Kidney epithelial cell (primary cell): ENCODE data around the gene LRCH1. TPM values are rescaled to one million over a fixed set of nuclear protein-coding genes. Genes with fewer than 3 reads are reported as not detected.

Experiments used
- DNase-seq: peaks from one replicate; pipeline ENCODE4 v3.0.0-alpha.2; 2010; ENCODE audit warnings: low read depth
- H3K27me3 ChIP-seq: 2 replicates; pipeline ENCODE4 v1.6.0; 2011; ENCODE audit warnings: low read length; ENCODE audit not compliant: control insufficient read depth, insufficient read depth
- H3K36me3 ChIP-seq: 2 replicates; pipeline ENCODE4 v1.5.1; 2011; ENCODE audit warnings: low read length; ENCODE audit not compliant: control insufficient read depth, insufficient read depth
- H3K4me3 ChIP-seq: 2 replicates; pipeline ENCODE4 v1.5.1; 2011; ENCODE audit warnings: low read depth, mild to moderate bottlenecking, control low read depth, low read length
- CTCF ChIP-seq: IDR thresholded peaks from 2 replicates; pipeline ENCODE4 v1.5.1; 2011; ENCODE audit warnings: mild to moderate bottlenecking, moderate library complexity, low read length, control low read depth, inconsistent platforms; ENCODE audit not compliant: insufficient read depth, poor library complexity, severe bottlenecking
- total RNA-seq: library from RNA; depleted of rRNA; stranded (reverse); fragments of >200 nt; gene quantifications from 2 replicates; pipeline ENCODE4 v1.2.3, GENCODE V29; 2015

The LRCH1 gene
- total RNA-seq, 1 donor from 2014 or later: 14.0 TPM

GRCh38 chr13:46738055-46738454 is 185.1 kb downstream of the LRCH1 start:
- no peak for DNase-seq
- TF ChIP-seq CTCF: no peak
- H3K4me3 ChIP-seq: no peak overlapping the region
- no peaks in the 10 kb centered on the region for H3K27me3 ChIP-seq
- H3K36me3 ChIP-seq: no peaks in the 10 kb centered on the region

- no peak for DNase-seq
- Histone ChIP-seq H3K36me3 (no peaks in the 10 kb centered on the region), H3K27me3 (no peaks in the 10 kb centered on the region), H3K4me3 (no peak overlapping the region)
- no peak for TF ChIP-seq CTCF
These were observed 185.8 kb downstream of the LRCH1 start for GRCh38 chr13:46738766-46739165.

- DNase-seq: no peak
- no peak for TF ChIP-seq CTCF
- no peak overlapping the region for H3K4me3 ChIP-seq
- H3K27me3 ChIP-seq: no peaks in the 10 kb centered on the region
- H3K36me3 ChIP-seq: no peaks in the 10 kb centered on the region
These were observed 186.6 kb downstream of the LRCH1 start for GRCh38 chr13:46739447-46740098.

GRCh38 chr13:46743191-46743590 is 190.2 kb downstream of the LRCH1 start:
- TF ChIP-seq CTCF: no peak
- H3K4me3 ChIP-seq: no peak overlapping the region
- H3K36me3 ChIP-seq: peaks cover 1% of the 10 kb centered on the region
- H3K27me3 ChIP-seq: no peaks in the 10 kb centered on the region
- no peak for DNase-seq

GRCh38 chr13:46745062-46745461 is 192.1 kb downstream of the LRCH1 start:
- Histone ChIP-seq H3K36me3 (peaks cover 1% of the 10 kb centered on the region), H3K4me3 (no peak overlapping the region), H3K27me3 (no peaks in the 10 kb centered on the region)
- TF ChIP-seq CTCF: no peak
- DNase-seq: no peak

- Histone ChIP-seq H3K36me3 (peaks cover 1% of the 10 kb centered on the region), H3K4me3 (no peak overlapping the region)
These were observed 192.7 kb downstream of the LRCH1 start for GRCh38 chr13:46745706-46746105.

More at GRCh38 chr13:46745706-46746105, 192.7 kb downstream of the LRCH1 start:
- no peak for DNase-seq
- no peaks in the 10 kb centered on the region for H3K27me3 ChIP-seq
- TF ChIP-seq CTCF: no peak
